ENCODE results near the gene NKX6-1.

DNA sequence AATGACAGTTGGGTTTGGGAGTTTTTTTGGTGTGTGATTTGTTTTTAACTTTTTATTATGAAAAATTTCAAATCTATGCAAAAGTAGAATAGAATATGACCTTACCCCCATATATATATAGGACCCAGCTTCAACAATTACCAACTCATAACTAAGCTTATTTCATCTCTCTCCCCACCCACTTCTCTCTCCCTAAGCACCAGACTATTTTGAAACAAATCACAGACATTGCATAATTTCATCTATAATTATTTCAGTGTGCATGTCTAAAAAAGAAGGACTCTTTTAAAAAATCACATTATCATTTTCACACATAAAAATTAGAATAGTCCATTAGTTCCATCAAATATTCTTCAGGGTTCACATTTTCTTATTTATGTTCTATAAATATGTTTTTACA, 28.3 kb upstream of the NKX6-1 start:
- TF ChIP-seq, protein P1, sequence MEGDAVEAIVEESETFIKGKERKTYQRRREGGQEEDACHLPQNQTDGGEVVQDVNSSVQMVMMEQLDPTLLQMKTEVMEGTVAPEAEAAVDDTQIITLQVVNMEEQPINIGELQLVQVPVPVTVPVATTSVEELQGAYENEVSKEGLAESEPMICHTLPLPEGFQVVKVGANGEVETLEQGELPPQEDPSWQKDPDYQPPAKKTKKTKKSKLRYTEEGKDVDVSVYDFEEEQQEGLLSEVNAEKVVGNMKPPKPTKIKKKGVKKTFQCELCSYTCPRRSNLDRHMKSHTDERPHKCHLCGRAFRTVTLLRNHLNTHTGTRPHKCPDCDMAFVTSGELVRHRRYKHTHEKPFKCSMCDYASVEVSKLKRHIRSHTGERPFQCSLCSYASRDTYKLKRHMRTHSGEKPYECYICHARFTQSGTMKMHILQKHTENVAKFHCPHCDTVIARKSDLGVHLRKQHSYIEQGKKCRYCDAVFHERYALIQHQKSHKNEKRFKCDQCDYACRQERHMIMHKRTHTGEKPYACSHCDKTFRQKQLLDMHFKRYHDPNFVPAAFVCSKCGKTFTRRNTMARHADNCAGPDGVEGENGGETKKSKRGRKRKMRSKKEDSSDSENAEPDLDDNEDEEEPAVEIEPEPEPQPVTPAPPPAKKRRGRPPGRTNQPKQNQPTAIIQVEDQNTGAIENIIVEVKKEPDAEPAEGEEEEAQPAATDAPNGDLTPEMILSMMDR (IDR thresholded peaks at IDR 0.05 in 8 of 11, conservative IDR thresholded peaks at IDR 0.05 in 3 of 11), result no peak
- TF ChIP-seq POLR2A (IDR thresholded peaks at IDR 0.05), result no peak

Data from spleen (tissue), 7 donors.